GM21825 (cell line): ENCODE results near the gene PDF.
"Not testable (repeated sequence)": the region's sequence is repeated elsewhere in the genome, so short reads cannot be mapped to it uniquely, and the experiment has no call there.

Experiments used
- ATAC-seq: cut with Tn5 transposase; IDR thresholded peaks from one replicate; pipeline ENCODE4 v1.9.1; 2021; ENCODE audit warnings: mild to moderate bottlenecking, moderate library complexity; ENCODE audit not compliant: unreplicated experiment

PDF gene

GRCh38 chr16:69330286-69331109 is at the start of gene PDF:
PDF (minus strand) TSS chr16:69330588; CDS start chr16:69330570, 18 bp downstream.
- ATAC-seq, result peak; percentile 89

GRCh38 chr16:69378760-69379159 is 48.4 kb upstream of the PDF start:
- ATAC-seq, result no peak

- ATAC-seq, result no peak
Observed at GRCh38 chr16:69378036-69378435, 47.6 kb upstream of the PDF start.

GRCh38 chr16:69376393-69377059 is 46.1 kb upstream of the PDF start:
- ATAC-seq, result no peak

GRCh38 chr16:69373019-69373418 is 42.6 kb upstream of the PDF start:
- ATAC-seq, result no peak

- no peak for ATAC-seq
Observed at GRCh38 chr16:69371564-69371963, 41.2 kb upstream of the PDF start.

GRCh38 chr16:69368866-69369265 is 38.5 kb upstream of the PDF start:
- ATAC-seq, result no peak

- no peak for ATAC-seq
Observed at GRCh38 chr16:69367980-69368379, 37.6 kb upstream of the PDF start.

- ATAC-seq, result no peak
Observed at GRCh38 chr16:69366431-69366830, 36.0 kb upstream of the PDF start.

GRCh38 chr16:69365901-69366300 is 35.5 kb upstream of the PDF start:
- no peak for ATAC-seq

- ATAC-seq, result no peak
Observed at GRCh38 chr16:69364088-69364487, 33.7 kb upstream of the PDF start.

GRCh38 chr16:69363281-69363717 is 32.9 kb upstream of the PDF start:
- ATAC-seq, result no peak

GRCh38 chr16:69360070-69360469 is 29.7 kb upstream of the PDF start:
- not testable (repeated sequence) for ATAC-seq

- no peak for ATAC-seq
Observed at GRCh38 chr16:69351309-69352027, 21.1 kb upstream of the PDF start, which contains the start of gene TMED6. TMED6 (minus strand) TSS chr16:69351786; CDS start chr16:69351753, 33 bp downstream.

GRCh38 chr16:69350536-69351133 is 20.2 kb upstream of the PDF start:
- ATAC-seq, result no peak

- no peak for ATAC-seq
Observed at GRCh38 chr16:69349536-69349935, 19.1 kb upstream of the PDF start.

- ATAC-seq, result no peak
Observed at GRCh38 chr16:69348222-69348621, 17.8 kb upstream of the PDF start.

GRCh38 chr16:69346683-69347082 is 16.3 kb upstream of the PDF start:
- no peak for ATAC-seq

GRCh38 chr16:69345923-69346322 is 15.5 kb upstream of the PDF start:
- ATAC-seq, result no peak

- no peak for ATAC-seq
Observed at GRCh38 chr16:69344171-69344570, 13.8 kb upstream of the PDF start.

GRCh38 chr16:69340095-69340644 is 9.8 kb upstream of the PDF start:
- no peak for ATAC-seq
